HepG2 (cell line): Measurements from ENCODE around the gene ASXL1. TPM values are rescaled to one million over a fixed set of nuclear protein-coding genes. Genes with fewer than 3 reads are reported as not detected.

Experiments used
- ARID2 ChIP-seq: sonication (generic); formaldehyde crosslinking; IDR thresholded peaks from 2 replicates; pipeline ENCODE4 v1.8.1; 2022; ENCODE audit warnings: mild to moderate bottlenecking, missing genetic modification reagents, borderline replicate concordance
- BHLHE40 ChIP-seq: IDR thresholded peaks from 2 replicates; pipeline ENCODE4 v1.6.1; 2011; ENCODE audit warnings: low read length, improper control_type of control experiment
- GABPB1 ChIP-seq: IDR thresholded peaks from 2 replicates; pipeline ENCODE4 v1.6.1; 2016; ENCODE audit warnings: mild to moderate bottlenecking, missing genetic modification reagents, moderate library complexity, missing compliant biosample characterization
- GFI1 ChIP-seq: sonication (generic); formaldehyde crosslinking; IDR thresholded peaks from 2 replicates; pipeline ENCODE4 v1.5.0; 2020; ENCODE audit warnings: missing genetic modification reagents, mild to moderate bottlenecking, borderline replicate concordance
- NR2F1 ChIP-seq, 2 experiments: fragments of 450-650 bp in 1 of 2; formaldehyde crosslinking in 1 of 2; IDR thresholded peaks; 2 replicates each; pipeline versions ENCODE4 v1.5.0 to v1.6.1; 2016 to 2020; ENCODE audit warnings: mild to moderate bottlenecking in 1 of 2, missing compliant biosample characterization in 1 of 2, missing genetic modification reagents in 1 of 2, moderate library complexity in 1 of 2
- RFX3 ChIP-seq: IDR thresholded peaks from 2 replicates; pipeline ENCODE4 v1.6.1; 2016; ENCODE audit warnings: missing biosample characterization, missing genetic modification reagents
- RFXANK ChIP-seq: IDR thresholded peaks from 2 replicates; pipeline ENCODE4 v1.6.1; 2016
- RNF2 ChIP-seq: fragments of 450-650 bp; conservative IDR thresholded peaks from 2 replicates; pipeline ENCODE4 v1.6.1; 2016; ENCODE audit warnings: low read depth
- RORA ChIP-seq: sonication (generic); formaldehyde crosslinking; IDR thresholded peaks from 2 replicates; pipeline ENCODE4 v1.5.0; 2020; ENCODE audit warnings: mild to moderate bottlenecking, missing genetic modification reagents, moderate library complexity
- SP140L ChIP-seq: sonication (generic); formaldehyde crosslinking; IDR thresholded peaks from 2 replicates; pipeline ENCODE4 v1.4.0; 2020; ENCODE audit warnings: missing genetic modification reagents, borderline replicate concordance
- SRSF9 ChIP-seq: fragments of 200-400 bp; formaldehyde crosslinking; IDR thresholded peaks from 2 replicates; pipeline ENCODE4 v1.6.1; 2018; ENCODE audit warnings: borderline replicate concordance, mild to moderate bottlenecking, low read depth, low read length; ENCODE audit not compliant: insufficient read depth, poor library complexity, severe bottlenecking
- TP53 ChIP-seq: sonication (generic); formaldehyde crosslinking; conservative IDR thresholded peaks from 2 replicates; pipeline ENCODE4 v1.4.0; 2020; ENCODE audit warnings: missing genetic modification reagents
- ZFAT ChIP-seq: sonication (generic); formaldehyde crosslinking; conservative IDR thresholded peaks from 2 replicates; pipeline ENCODE4 v1.8.1; 2023; ENCODE audit warnings: missing genetic modification reagents, inconsistent platforms
- ZNF678 ChIP-seq: sonication (generic); formaldehyde crosslinking; IDR thresholded peaks from 2 replicates; pipeline ENCODE4 v1.4.0; 2020; ENCODE audit warnings: mild to moderate bottlenecking, missing genetic modification reagents
- ZSCAN21 ChIP-seq: sonication (generic); formaldehyde crosslinking; IDR thresholded peaks from 2 replicates; pipeline ENCODE4 v1.8.0; 2022; ENCODE audit warnings: mild to moderate bottlenecking, missing genetic modification reagents, moderate library complexity, borderline replicate concordance
- polyA plus RNA-seq, 8 experiments: library from polyadenylated mRNA; depleted of rRNA in 3 of 8; stranded (reverse) in 7 of 8; unstranded in 1 of 8; fragments of >200 nt; fragmentation: Illumina TruSeq in 4 of 8; extraction: Trizol in 4 of 8; gene quantifications; 2 replicates each; pipeline versions ENCODE4 v1.2.1 to v1.2.3, GENCODE V29; 2011 to 2016; ENCODE audit warnings: low read depth in 4 of 8, missing spikeins in 1 of 8, mixed read lengths in 1 of 8; ENCODE audit not compliant: insufficient read depth in 1 of 8
- total RNA-seq, 5 experiments: library from RNA; depleted of rRNA; stranded (reverse); fragments of >200 nt; fragmentation: Illumina TruSeq; extraction: Trizol; gene quantifications; 2 replicates each; pipeline ENCODE4 v1.2.3, GENCODE V29; 2016; ENCODE audit warnings: low read depth in 1 of 5
- TF ChIP-seq, protein P1 (sequence below): sonication (generic); formaldehyde crosslinking; IDR thresholded peaks from 2 replicates; pipeline ENCODE4 v1.4.0; 2020; ENCODE audit warnings: mild to moderate bottlenecking, missing genetic modification reagents
- TF ChIP-seq, protein P2 (sequence below): sonication (generic); formaldehyde crosslinking; IDR thresholded peaks from 2 replicates; pipeline ENCODE4 v1.5.1; 2020; ENCODE audit warnings: missing genetic modification reagents, mild to moderate bottlenecking, borderline replicate concordance
- TF ChIP-seq, protein P3 (sequence below): sonication (generic); formaldehyde crosslinking; IDR thresholded peaks from 2 replicates; pipeline ENCODE4 v1.8.1; 2023; ENCODE audit warnings: mild to moderate bottlenecking, missing genetic modification reagents
- TF ChIP-seq, protein P4 (sequence below): sonication (generic); formaldehyde crosslinking; IDR thresholded peaks from 2 replicates; pipeline ENCODE4 v1.8.0; 2022; ENCODE audit warnings: mild to moderate bottlenecking, missing genetic modification reagents, moderate library complexity
- TF ChIP-seq, protein P5 (sequence below): sonication (generic); formaldehyde crosslinking; IDR thresholded peaks from 2 replicates; pipeline ENCODE4 v1.4.0; 2020; ENCODE audit warnings: missing genetic modification reagents
- TF ChIP-seq, protein P6 (sequence below): sonication (generic); formaldehyde crosslinking; conservative IDR thresholded peaks from 2 replicates; pipeline ENCODE4 v1.8.0; 2022; ENCODE audit warnings: low read depth, missing genetic modification reagents

ASXL1 gene
- total and polyA plus RNA-seq, 2 of the 13 experiments (the other 11 are each of a cell fraction or from before 2014, with no cell fraction given) = 62.1 to 74.8 TPM

DNA sequence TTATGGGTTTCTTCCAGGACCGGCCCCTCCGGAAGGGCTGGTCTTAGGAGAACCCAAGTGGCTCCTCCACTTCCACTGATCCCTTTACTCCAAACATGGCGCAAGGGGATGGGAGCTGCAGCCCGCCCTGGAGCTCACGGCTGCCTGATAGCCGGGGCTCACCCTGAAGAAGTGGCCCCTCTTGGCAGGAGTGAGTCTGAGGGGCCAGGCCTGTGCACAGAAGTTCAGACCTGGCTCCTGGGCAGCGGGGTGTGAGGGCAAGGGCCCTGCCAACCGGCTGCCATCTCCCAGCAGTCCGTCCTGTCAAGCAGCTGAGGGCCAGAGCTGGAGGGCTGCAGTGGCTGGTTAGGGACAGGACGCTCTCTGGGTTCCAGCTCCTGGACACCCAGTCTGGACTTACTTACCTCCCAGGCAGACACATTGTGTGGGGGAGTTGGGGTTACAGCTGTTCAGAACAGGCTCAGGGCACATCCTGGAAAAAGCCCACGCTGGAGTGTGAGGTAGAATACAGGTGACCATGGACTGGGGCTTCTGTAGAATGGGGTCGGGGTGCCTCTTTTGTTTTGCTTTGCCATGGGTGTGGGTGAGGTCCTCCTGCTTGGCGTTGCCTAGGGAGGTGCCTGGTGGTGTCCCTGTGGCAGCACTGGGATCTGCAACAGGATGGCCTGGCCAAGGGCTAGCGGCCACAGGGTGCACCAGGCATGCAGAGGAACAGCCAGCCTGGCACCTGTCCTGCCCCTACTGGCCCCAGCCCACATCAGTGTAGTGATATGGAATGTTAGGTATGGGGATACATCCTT lies 88.4 kb downstream of the ASXL1 start (continued):
- TF ChIP-seq, protein P1, sequence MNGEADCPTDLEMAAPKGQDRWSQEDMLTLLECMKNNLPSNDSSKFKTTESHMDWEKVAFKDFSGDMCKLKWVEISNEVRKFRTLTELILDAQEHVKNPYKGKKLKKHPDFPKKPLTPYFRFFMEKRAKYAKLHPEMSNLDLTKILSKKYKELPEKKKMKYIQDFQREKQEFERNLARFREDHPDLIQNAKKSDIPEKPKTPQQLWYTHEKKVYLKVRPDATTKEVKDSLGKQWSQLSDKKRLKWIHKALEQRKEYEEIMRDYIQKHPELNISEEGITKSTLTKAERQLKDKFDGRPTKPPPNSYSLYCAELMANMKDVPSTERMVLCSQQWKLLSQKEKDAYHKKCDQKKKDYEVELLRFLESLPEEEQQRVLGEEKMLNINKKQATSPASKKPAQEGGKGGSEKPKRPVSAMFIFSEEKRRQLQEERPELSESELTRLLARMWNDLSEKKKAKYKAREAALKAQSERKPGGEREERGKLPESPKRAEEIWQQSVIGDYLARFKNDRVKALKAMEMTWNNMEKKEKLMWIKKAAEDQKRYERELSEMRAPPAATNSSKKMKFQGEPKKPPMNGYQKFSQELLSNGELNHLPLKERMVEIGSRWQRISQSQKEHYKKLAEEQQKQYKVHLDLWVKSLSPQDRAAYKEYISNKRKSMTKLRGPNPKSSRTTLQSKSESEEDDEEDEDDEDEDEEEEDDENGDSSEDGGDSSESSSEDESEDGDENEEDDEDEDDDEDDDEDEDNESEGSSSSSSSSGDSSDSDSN = 0 out of 2 replicates have a peak, but pooled peaks have one; percentile 28
- TF ChIP-seq ARID2 (CRISPR knock-in tag) (no peak), ZNF678 (CRISPR knock-in tag) (no peak), BHLHE40 (no peak), RORA (no peak), RFX3 (no peak), GFI1 (CRISPR knock-in tag) (no peak), ZFAT (CRISPR knock-in tag) (no peak), RNF2 (no peak), ZSCAN21 (CRISPR knock-in tag) (0 out of 2 replicates have a peak, but pooled peaks have one; percentile 36), TP53 (CRISPR knock-in tag) (no peak), SP140L (CRISPR knock-in tag) (no peak), SRSF9 (no peak), NR2F1 (CRISPR knock-in tag; IDR thresholded peaks at IDR 0.05) (no peak), RFXANK (CRISPR knock-in tag) (no peak), GABPB1 (peak; percentile 26; the same call in 1 of the 2 replicates)
- TF ChIP-seq, protein P2, sequence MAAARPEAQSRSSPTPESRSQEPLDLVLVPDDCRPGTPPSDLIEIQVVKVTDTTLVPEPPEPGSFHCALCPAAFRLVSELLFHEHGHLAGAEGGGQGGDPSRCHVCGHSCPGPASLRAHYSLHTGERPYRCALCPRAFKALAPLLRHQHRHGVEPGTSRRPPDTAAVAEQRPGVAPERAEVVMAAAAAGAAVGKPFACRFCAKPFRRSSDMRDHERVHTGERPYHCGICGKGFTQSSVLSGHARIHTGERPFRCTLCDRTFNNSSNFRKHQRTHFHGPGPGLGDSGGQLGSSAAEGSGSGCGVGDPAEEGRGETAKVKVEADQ (CRISPR knock-in tag) = no peak
- TF ChIP-seq, protein P3, sequence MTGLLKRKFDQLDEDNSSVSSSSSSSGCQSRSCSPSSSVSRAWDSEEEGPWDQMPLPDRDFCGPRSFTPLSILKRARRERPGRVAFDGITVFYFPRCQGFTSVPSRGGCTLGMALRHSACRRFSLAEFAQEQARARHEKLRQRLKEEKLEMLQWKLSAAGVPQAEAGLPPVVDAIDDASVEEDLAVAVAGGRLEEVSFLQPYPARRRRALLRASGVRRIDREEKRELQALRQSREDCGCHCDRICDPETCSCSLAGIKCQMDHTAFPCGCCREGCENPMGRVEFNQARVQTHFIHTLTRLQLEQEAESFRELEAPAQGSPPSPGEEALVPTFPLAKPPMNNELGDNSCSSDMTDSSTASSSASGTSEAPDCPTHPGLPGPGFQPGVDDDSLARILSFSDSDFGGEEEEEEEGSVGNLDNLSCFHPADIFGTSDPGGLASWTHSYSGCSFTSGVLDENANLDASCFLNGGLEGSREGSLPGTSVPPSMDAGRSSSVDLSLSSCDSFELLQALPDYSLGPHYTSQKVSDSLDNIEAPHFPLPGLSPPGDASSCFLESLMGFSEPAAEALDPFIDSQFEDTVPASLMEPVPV (CRISPR knock-in tag) = no peak
- TF ChIP-seq, protein P4, sequence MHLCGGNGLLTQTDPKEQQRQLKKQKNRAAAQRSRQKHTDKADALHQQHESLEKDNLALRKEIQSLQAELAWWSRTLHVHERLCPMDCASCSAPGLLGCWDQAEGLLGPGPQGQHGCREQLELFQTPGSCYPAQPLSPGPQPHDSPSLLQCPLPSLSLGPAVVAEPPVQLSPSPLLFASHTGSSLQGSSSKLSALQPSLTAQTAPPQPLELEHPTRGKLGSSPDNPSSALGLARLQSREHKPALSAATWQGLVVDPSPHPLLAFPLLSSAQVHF = no peak
- TF ChIP-seq, protein P5, sequence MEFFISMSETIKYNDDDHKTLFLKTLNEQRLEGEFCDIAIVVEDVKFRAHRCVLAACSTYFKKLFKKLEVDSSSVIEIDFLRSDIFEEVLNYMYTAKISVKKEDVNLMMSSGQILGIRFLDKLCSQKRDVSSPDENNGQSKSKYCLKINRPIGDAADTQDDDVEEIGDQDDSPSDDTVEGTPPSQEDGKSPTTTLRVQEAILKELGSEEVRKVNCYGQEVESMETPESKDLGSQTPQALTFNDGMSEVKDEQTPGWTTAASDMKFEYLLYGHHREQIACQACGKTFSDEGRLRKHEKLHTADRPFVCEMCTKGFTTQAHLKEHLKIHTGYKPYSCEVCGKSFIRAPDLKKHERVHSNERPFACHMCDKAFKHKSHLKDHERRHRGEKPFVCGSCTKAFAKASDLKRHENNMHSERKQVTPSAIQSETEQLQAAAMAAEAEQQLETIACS (CRISPR knock-in tag) = no peak
- TF ChIP-seq, protein P6, sequence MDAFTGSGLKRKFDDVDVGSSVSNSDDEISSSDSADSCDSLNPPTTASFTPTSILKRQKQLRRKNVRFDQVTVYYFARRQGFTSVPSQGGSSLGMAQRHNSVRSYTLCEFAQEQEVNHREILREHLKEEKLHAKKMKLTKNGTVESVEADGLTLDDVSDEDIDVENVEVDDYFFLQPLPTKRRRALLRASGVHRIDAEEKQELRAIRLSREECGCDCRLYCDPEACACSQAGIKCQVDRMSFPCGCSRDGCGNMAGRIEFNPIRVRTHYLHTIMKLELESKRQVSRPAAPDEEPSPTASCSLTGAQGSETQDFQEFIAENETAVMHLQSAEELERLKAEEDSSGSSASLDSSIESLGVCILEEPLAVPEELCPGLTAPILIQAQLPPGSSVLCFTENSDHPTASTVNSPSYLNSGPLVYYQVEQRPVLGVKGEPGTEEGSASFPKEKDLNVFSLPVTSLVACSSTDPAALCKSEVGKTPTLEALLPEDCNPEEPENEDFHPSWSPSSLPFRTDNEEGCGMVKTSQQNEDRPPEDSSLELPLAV (CRISPR knock-in tag) = no peak
